Activated CD4-positive, alpha-beta T cell treated with anti-CD3 and anti-CD28 coated beads for 4 hours (primary cell): ENCODE results near the gene ABCB8.

Source experiments
- DNase-seq, 2 donors: peaks; one replicate each; pipeline ENCODE4 v3.0.0-alpha.2; 2020

Gene ABCB8

GRCh38 chr7:151075978-151076426 lies 47.8 kb downstream of the ABCB8 start:
- no peak for DNase-seq

GRCh38 chr7:151076863-151077704 lies 48.8 kb downstream of the ABCB8 start:
- no peak for DNase-seq

- no peak for DNase-seq
Observed at GRCh38 chr7:151077705-151078232, 49.5 kb downstream of the ABCB8 start.

GRCh38 chr7:151078233-151079040 lies 50.2 kb downstream of the ABCB8 start:
- no peak for DNase-seq

- no peak for DNase-seq
Observed at GRCh38 chr7:151079199-151079910, 51.1 kb downstream of the ABCB8 start.

GRCh38 chr7:151080067-151080521 lies 51.8 kb downstream of the ABCB8 start:
- DNase-seq = no peak

- DNase-seq = peak; percentile 79 to 87
Observed at GRCh38 chr7:151080522-151081169, 52.4 kb downstream of the ABCB8 start, which contains the start of gene FASTK. Gene FASTK, minus strand, starts transcription at chr7:151080809. Its CDS starts 43 bp downstream, at chr7:151080766.

- DNase-seq = no peak
Observed at GRCh38 chr7:151081170-151082101, 53.2 kb downstream of the ABCB8 start.

- no peak for DNase-seq
Observed at GRCh38 chr7:151082141-151083070, 54.2 kb downstream of the ABCB8 start.

- peak; percentile 85 to 87 for DNase-seq
Observed at GRCh38 chr7:151083071-151083823, 55.0 kb downstream of the ABCB8 start, which contains the start of gene TMUB1. Gene TMUB1, minus strand, starts transcription at chr7:151083493. Its CDS starts 930 bp downstream, at chr7:151082563.

- no peak for DNase-seq
Observed at GRCh38 chr7:151083824-151084160, 55.5 kb downstream of the ABCB8 start.

GRCh38 chr7:151085329-151085690 lies 57.1 kb downstream of the ABCB8 start:
- no peak for DNase-seq

- peak; percentile 54 to 66 for DNase-seq
Observed at GRCh38 chr7:151085691-151086620, 57.7 kb downstream of the ABCB8 start, which contains the start of gene AGAP3. Gene AGAP3, plus strand, starts transcription at chr7:151086475. Its CDS starts 267 bp downstream, at chr7:151086742.

- DNase-seq = no peak
Observed at GRCh38 chr7:151086802-151087244, 58.6 kb downstream of the ABCB8 start.

- peak in 1 of 2 donors; percentile 29 for DNase-seq
Observed at GRCh38 chr7:151087245-151088018, 59.2 kb downstream of the ABCB8 start.

- no peak for DNase-seq
Observed at GRCh38 chr7:151088019-151088855, 60.0 kb downstream of the ABCB8 start.
